ENCODE data around the gene REG3G. TPM values are rescaled to one million over a fixed set of nuclear protein-coding genes. Genes with fewer than 3 reads are reported as not detected.

The REG3G gene
- not detected for total RNA-seq

- no peak for ATAC-seq
Measured at GRCh38 chr2:79025421-79025820, at the start of gene REG3G. Gene REG3G, plus strand, starts transcription at chr2:79025702. Its CDS starts 392 bp downstream, at chr2:79026094.

- no peak for ATAC-seq
Measured at GRCh38 chr2:78977661-78978145, 47.8 kb upstream of the REG3G start.

GRCh38 chr2:78978340-78978739, 47.2 kb upstream of the REG3G start:
- no peak for ATAC-seq

- ATAC-seq, result no peak
Measured at GRCh38 chr2:78979380-78980151, 45.9 kb upstream of the REG3G start.

- ATAC-seq, result no peak
Measured at GRCh38 chr2:78980152-78980465, 45.4 kb upstream of the REG3G start.

GRCh38 chr2:78980871-78981270, 44.6 kb upstream of the REG3G start:
- ATAC-seq, result no peak

- no peak for ATAC-seq
Measured at GRCh38 chr2:78982638-78983330, 42.7 kb upstream of the REG3G start.

GRCh38 chr2:78984386-78984785, 41.1 kb upstream of the REG3G start:
- no peak for ATAC-seq

GRCh38 chr2:78985558-78985957, 39.9 kb upstream of the REG3G start:
- ATAC-seq, result no peak

- no peak for ATAC-seq
Measured at GRCh38 chr2:78989051-78989450, 36.5 kb upstream of the REG3G start.

- ATAC-seq, result no peak
Measured at GRCh38 chr2:78992451-78992806, 33.1 kb upstream of the REG3G start.

GRCh38 chr2:78992807-78993517, 32.5 kb upstream of the REG3G start:
- no peak for ATAC-seq

- ATAC-seq, result no peak
Measured at GRCh38 chr2:78993518-78994148, 31.9 kb upstream of the REG3G start.

- ATAC-seq, result no peak
Measured at GRCh38 chr2:78994789-78995188, 30.7 kb upstream of the REG3G start.

GRCh38 chr2:78999406-78999805, 26.1 kb upstream of the REG3G start:
- ATAC-seq, result no peak

- ATAC-seq, result no peak
Measured at GRCh38 chr2:79000008-79000576, 25.4 kb upstream of the REG3G start.

- no peak for ATAC-seq
Measured at GRCh38 chr2:79001285-79001684, 24.2 kb upstream of the REG3G start.

- ATAC-seq, result no peak
Measured at GRCh38 chr2:79004680-79005079, 20.8 kb upstream of the REG3G start.

GRCh38 chr2:79005216-79005615, 20.3 kb upstream of the REG3G start:
- no peak for ATAC-seq

GRCh38 chr2:79009388-79009787, 16.1 kb upstream of the REG3G start:
- no peak for ATAC-seq

- no peak for ATAC-seq
Measured at GRCh38 chr2:79011496-79011895, 14.0 kb upstream of the REG3G start.

GRCh38 chr2:79013629-79014028, 11.9 kb upstream of the REG3G start:
- ATAC-seq, result no peak

GRCh38 chr2:79016342-79016741, 9.2 kb upstream of the REG3G start:
- no peak for ATAC-seq
